ENCODE data around the gene PTPRK. TPM values are rescaled to one million over a fixed set of nuclear protein-coding genes. Genes with fewer than 3 reads are reported as not detected.
A peak's percentile ranks its signal among the peaks of the same experiment; 100 is the strongest.

PTPRK gene
- total and polyA plus RNA-seq, 5 donors from 2014 or later: 0.16 to 1.0 (median 0.45) TPM; not detected in 1

- H3K9me3 Mint-ChIP-seq: peaks cover 0 to 6% (median 2%) of the 10 kb centered on the region in 7 donors
- H3K4me1 Mint-ChIP-seq: peaks cover 10 to 24% (median 19%) of the 10 kb centered on the region in 4 donors
- ATAC-seq (ENCODE audit: low read depth in 2 of 2) (no peak), DNase-seq (no peak)
- Histone ChIP-seq H3K4me1 (ENCODE audit: control insufficient read depth, insufficient read depth, low read length, poor library complexity, severe bottlenecking) (peaks cover 10% of the 10 kb centered on the region), H3K4me3 (ENCODE audit: low read depth, low read length) (no peak overlapping the region), H3K27me3 (ENCODE audit: control insufficient read depth, insufficient read depth, low read length) (no peaks in the 10 kb centered on the region), H3K36me3 (ENCODE audit: control insufficient read depth, insufficient read depth, low read length) (no peaks in the 10 kb centered on the region), H3K27ac (ENCODE audit: insufficient read depth, low read length, poor library complexity, severe bottlenecking) (no peak overlapping the region), H3K9me3 (ENCODE audit: control insufficient read depth in 2 of 2, low read length in 2 of 2) (no peaks in the 10 kb centered on the region)
- H3K27ac Mint-ChIP-seq: no peak overlapping the region
- no peak overlapping the region for H3K4me3 Mint-ChIP-seq
- no peaks in the 10 kb centered on the region for H3K36me3 Mint-ChIP-seq
- H3K27me3 Mint-ChIP-seq: no peaks in the 10 kb centered on the region
Measured at GRCh38 chr6:127946388-127946787, 574.0 kb downstream of the PTPRK start.

GRCh38 chr6:127945434-127946097, 574.8 kb downstream of the PTPRK start:
- H3K4me1 ChIP-seq (ENCODE audit: control insufficient read depth, insufficient read depth, low read length, poor library complexity, severe bottlenecking): peaks cover 2% of the 10 kb centered on the region
- ATAC-seq (ENCODE audit: low read depth in 2 of 2) (no peak), DNase-seq (no peak)
- H3K4me3 ChIP-seq (ENCODE audit: low read depth, low read length): no peak overlapping the region
- peaks cover 0 to 6% (median 2%) of the 10 kb centered on the region in 7 donors for H3K9me3 Mint-ChIP-seq
- no peak overlapping the region for H3K27ac ChIP-seq (ENCODE audit: insufficient read depth, low read length, poor library complexity, severe bottlenecking)
- H3K36me3 Mint-ChIP-seq: no peaks in the 10 kb centered on the region
- no peaks in the 10 kb centered on the region for H3K27me3 ChIP-seq (ENCODE audit: control insufficient read depth, insufficient read depth, low read length)
- no peak overlapping the region for H3K4me3 Mint-ChIP-seq
- peaks cover 4 to 15% (median 10%) of the 10 kb centered on the region in 4 donors for H3K4me1 Mint-ChIP-seq
- H3K27me3 Mint-ChIP-seq: no peaks in the 10 kb centered on the region
- H3K9me3 ChIP-seq (ENCODE audit: control insufficient read depth in 2 of 2, low read length in 2 of 2): no peaks in the 10 kb centered on the region
- no peaks in the 10 kb centered on the region for H3K36me3 ChIP-seq (ENCODE audit: control insufficient read depth, insufficient read depth, low read length)
- H3K27ac Mint-ChIP-seq: no peak overlapping the region

- Mint-ChIP-seq H3K27me3 (no peaks in the 10 kb centered on the region), H3K27ac (no peak overlapping the region), H3K36me3 (no peaks in the 10 kb centered on the region), H3K4me1 (peaks cover 5 to 22% (median 13%) of the 10 kb centered on the region in 4 donors), H3K4me3 (no peak overlapping the region), H3K9me3 (peaks cover 0 to 3% (median 0%) of the 10 kb centered on the region in 7 donors)
- H3K27ac ChIP-seq (ENCODE audit: insufficient read depth, low read length, poor library complexity, severe bottlenecking): no peak overlapping the region
- H3K4me3 ChIP-seq (ENCODE audit: low read depth, low read length): no peak overlapping the region
- no peaks in the 10 kb centered on the region for H3K4me1 ChIP-seq (ENCODE audit: control insufficient read depth, insufficient read depth, low read length, poor library complexity, severe bottlenecking)
- ATAC-seq (ENCODE audit: low read depth in 2 of 2) (no peak), DNase-seq (no peak)
- H3K36me3 ChIP-seq (ENCODE audit: control insufficient read depth, insufficient read depth, low read length): no peaks in the 10 kb centered on the region
- H3K27me3 ChIP-seq (ENCODE audit: control insufficient read depth, insufficient read depth, low read length): no peaks in the 10 kb centered on the region
- H3K9me3 ChIP-seq (ENCODE audit: control insufficient read depth in 2 of 2, low read length in 2 of 2): no peaks in the 10 kb centered on the region
Measured at GRCh38 chr6:127941228-127941627, 579.2 kb downstream of the PTPRK start.

GRCh38 chr6:127939442-127940066, 580.8 kb downstream of the PTPRK start:
- Mint-ChIP-seq H3K27ac (peak overlapping the region in 2 of 3 donors; percentile 24 to 32), H3K4me3 (no peak overlapping the region), H3K4me1 (peaks cover 8 to 30% (median 20%) of the 10 kb centered on the region in 4 donors), H3K36me3 (no peaks in the 10 kb centered on the region), H3K9me3 (no peaks in the 10 kb centered on the region), H3K27me3 (no peaks in the 10 kb centered on the region)
- Histone ChIP-seq H3K9me3 (ENCODE audit: control insufficient read depth in 2 of 2, low read length in 2 of 2) (no peaks in the 10 kb centered on the region), H3K27ac (ENCODE audit: insufficient read depth, low read length, poor library complexity, severe bottlenecking) (no peak overlapping the region), H3K27me3 (ENCODE audit: control insufficient read depth, insufficient read depth, low read length) (no peaks in the 10 kb centered on the region), H3K36me3 (ENCODE audit: control insufficient read depth, insufficient read depth, low read length) (no peaks in the 10 kb centered on the region), H3K4me1 (ENCODE audit: control insufficient read depth, insufficient read depth, low read length, poor library complexity, severe bottlenecking) (peaks cover 8% of the 10 kb centered on the region), H3K4me3 (ENCODE audit: low read depth, low read length) (no peak overlapping the region)
- no peak for DNase-seq
- no peak for ATAC-seq (ENCODE audit: low read depth in 2 of 2)

- peak overlapping the region in 1 of 4 donors; percentile 7 for H3K4me3 Mint-ChIP-seq
- peaks cover 8 to 38% (median 26%) of the 10 kb centered on the region in 4 donors for H3K4me1 Mint-ChIP-seq
- no peak overlapping the region for H3K27ac ChIP-seq (ENCODE audit: insufficient read depth, low read length, poor library complexity, severe bottlenecking)
- H3K36me3 ChIP-seq (ENCODE audit: control insufficient read depth, insufficient read depth, low read length): no peaks in the 10 kb centered on the region
- H3K4me3 ChIP-seq (ENCODE audit: low read depth, low read length): no peak overlapping the region
- ATAC-seq (ENCODE audit: low read depth in 2 of 2) (no peak), DNase-seq (peak in 1 of 3 donors; percentile 36)
- peak overlapping the region in 1 of 3 donors; percentile 32 for H3K27ac Mint-ChIP-seq
- no peaks in the 10 kb centered on the region for H3K36me3 Mint-ChIP-seq
- H3K27me3 ChIP-seq (ENCODE audit: control insufficient read depth, insufficient read depth, low read length): no peaks in the 10 kb centered on the region
- H3K9me3 ChIP-seq (ENCODE audit: control insufficient read depth in 2 of 2, low read length in 2 of 2): no peaks in the 10 kb centered on the region
- peaks cover 10% of the 10 kb centered on the region for H3K4me1 ChIP-seq (ENCODE audit: control insufficient read depth, insufficient read depth, low read length, poor library complexity, severe bottlenecking)
- H3K9me3 Mint-ChIP-seq: no peaks in the 10 kb centered on the region
- H3K27me3 Mint-ChIP-seq: no peaks in the 10 kb centered on the region
Measured at GRCh38 chr6:127938701-127939100, 581.7 kb downstream of the PTPRK start.

GRCh38 chr6:127937747-127938146, 582.7 kb downstream of the PTPRK start:
- H3K4me3 ChIP-seq (ENCODE audit: low read depth, low read length): no peak overlapping the region
- DNase-seq (no peak), ATAC-seq (ENCODE audit: low read depth in 2 of 2) (no peak)
- no peak overlapping the region for H3K27ac Mint-ChIP-seq
- H3K27me3 Mint-ChIP-seq: no peaks in the 10 kb centered on the region
- peaks cover 0 to 2% of the 10 kb centered on the region in 2 experiments for H3K9me3 ChIP-seq (ENCODE audit: control insufficient read depth in 2 of 2, low read length in 2 of 2)
- H3K4me1 ChIP-seq (ENCODE audit: control insufficient read depth, insufficient read depth, low read length, poor library complexity, severe bottlenecking): peaks cover 16% of the 10 kb centered on the region
- H3K36me3 Mint-ChIP-seq: no peaks in the 10 kb centered on the region
- H3K9me3 Mint-ChIP-seq: peaks cover 0 to 7% (median 0%) of the 10 kb centered on the region in 7 donors
- H3K27me3 ChIP-seq (ENCODE audit: control insufficient read depth, insufficient read depth, low read length): no peaks in the 10 kb centered on the region
- H3K36me3 ChIP-seq (ENCODE audit: control insufficient read depth, insufficient read depth, low read length): no peaks in the 10 kb centered on the region
- H3K4me1 Mint-ChIP-seq: peaks cover 8 to 39% (median 28%) of the 10 kb centered on the region in 4 donors
- H3K27ac ChIP-seq (ENCODE audit: insufficient read depth, low read length, poor library complexity, severe bottlenecking): no peak overlapping the region
- no peak overlapping the region for H3K4me3 Mint-ChIP-seq

- Histone ChIP-seq H3K27ac (ENCODE audit: insufficient read depth, low read length, poor library complexity, severe bottlenecking) (no peak overlapping the region), H3K27me3 (ENCODE audit: control insufficient read depth, insufficient read depth, low read length) (no peaks in the 10 kb centered on the region), H3K9me3 (ENCODE audit: control insufficient read depth in 2 of 2, low read length in 2 of 2) (peaks cover 0 to 6% of the 10 kb centered on the region in 2 experiments), H3K4me3 (ENCODE audit: low read depth, low read length) (no peak overlapping the region), H3K4me1 (ENCODE audit: control insufficient read depth, insufficient read depth, low read length, poor library complexity, severe bottlenecking) (peaks cover 16% of the 10 kb centered on the region), H3K36me3 (ENCODE audit: control insufficient read depth, insufficient read depth, low read length) (no peaks in the 10 kb centered on the region)
- ATAC-seq (ENCODE audit: low read depth in 2 of 2) (no peak), DNase-seq (no peak)
- Mint-ChIP-seq H3K4me3 (no peak overlapping the region), H3K27ac (peak overlapping the region in 1 of 3 donors; percentile 43), H3K9me3 (peaks cover 0 to 11% (median 0%) of the 10 kb centered on the region in 7 donors), H3K36me3 (no peaks in the 10 kb centered on the region), H3K27me3 (no peaks in the 10 kb centered on the region), H3K4me1 (peaks cover 8 to 39% (median 28%) of the 10 kb centered on the region in 4 donors)
Measured at GRCh38 chr6:127937102-127937501, 583.3 kb downstream of the PTPRK start.
